DLD1 (cell line): Measurements from ENCODE around the gene FGD2.

Experiments used
- in situ Hi-C: cut with HindIII; loops from 2 replicates; pipeline ENCODE4 v1.10.0; 2017; ENCODE audit warnings: low sequenced_read_pairs

The FGD2 gene

DNA sequence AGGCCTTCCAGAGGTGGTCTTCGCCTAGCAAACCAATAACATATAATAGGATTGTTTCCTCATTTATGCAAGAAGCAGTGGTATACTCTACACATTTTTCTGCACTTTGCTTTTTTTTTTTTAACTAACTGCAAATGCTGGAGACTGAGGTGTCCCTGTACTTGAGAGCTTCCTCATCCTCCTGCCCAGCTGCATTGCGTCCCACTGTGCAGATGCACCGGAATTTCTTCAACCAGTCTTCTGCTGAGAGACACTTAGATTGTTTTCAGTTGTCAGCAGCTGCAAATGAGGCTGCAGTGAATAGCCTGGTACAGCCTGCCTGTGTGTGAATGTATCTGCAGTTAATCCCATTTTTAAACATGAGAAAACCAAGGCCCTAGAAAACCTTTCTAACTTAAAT lies 11.5 kb downstream of the FGD2 start:
- in situ Hi-C loops = loop anchor here (10.0 kb wide), 1 partner anchor 112 kb away; no protein-coding TSS in a partner anchor

DNA sequence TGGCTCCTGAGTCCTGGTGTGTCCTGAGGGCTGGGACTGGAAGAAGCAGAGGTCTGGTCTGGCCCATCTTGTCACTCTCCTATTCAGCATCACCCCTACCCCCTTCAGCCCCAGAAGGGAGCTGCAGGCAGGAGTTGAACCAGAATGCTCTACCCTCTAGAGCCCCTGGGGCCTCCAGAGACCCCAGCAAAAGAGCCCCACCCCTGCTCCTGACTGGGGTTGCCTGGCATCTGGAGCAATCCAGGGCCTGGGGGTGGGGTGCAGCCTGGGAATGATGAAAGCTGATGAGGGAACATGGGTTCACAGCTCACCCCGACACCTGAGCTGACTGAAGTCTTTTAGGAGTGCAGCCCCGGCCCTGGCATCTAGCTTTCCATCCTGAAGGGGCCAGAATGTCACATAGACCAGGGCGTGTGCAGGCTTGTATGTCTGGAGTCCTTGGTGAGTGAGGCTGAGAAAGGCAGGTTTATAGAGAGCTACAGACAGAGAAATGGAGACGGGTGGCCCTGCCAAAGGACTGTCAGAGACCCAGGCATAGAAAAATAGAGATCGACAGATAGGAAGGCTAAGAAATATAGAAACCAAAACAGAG lies 12.2 kb downstream of the FGD2 start:
- in situ Hi-C loops = loop anchor here (10.0 kb wide), 1 partner anchor 113 kb away; no protein-coding TSS in a partner anchor

DNA sequence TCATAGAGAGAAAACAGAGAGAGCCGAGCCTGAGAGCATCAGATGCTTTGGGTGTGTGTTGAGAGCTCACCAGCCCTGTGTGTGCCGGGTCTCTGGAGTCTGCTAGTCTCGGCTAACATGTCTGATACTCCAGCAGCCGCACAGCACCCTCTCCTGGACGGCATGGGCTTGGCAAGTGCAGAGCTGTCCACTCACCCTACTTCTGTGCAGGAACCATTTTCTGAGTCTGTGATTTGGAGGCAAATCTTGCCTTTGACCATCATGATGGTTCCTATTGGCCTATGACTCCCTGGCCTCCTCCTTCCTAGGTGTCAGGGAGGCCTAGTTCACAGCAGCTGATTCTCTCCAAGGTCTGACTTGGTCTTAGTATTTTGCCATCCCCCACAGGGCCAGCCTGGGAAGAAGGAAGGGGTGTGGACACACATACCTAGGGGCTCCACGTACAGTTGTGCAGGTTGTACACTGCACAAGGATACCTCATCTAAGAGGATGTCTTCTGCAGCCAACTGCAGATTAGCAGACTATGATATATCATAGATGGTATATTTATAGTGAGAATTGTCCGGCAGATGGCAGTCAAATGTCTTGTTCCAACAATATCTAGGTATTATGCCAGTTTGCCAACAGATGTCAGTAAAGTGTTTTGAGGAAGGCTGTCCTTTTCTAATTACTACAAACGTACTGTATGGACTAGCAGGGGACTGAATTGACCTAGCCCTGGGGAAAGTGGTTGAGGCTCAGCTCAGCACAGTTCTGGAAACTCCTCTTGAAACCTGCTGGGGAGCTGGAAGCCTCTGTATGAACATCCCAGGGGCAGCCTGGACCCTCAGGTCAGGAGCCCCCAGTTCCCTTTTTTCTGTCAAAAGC lies 13.0 kb downstream of the FGD2 start:
- in situ Hi-C loops = loop anchor here (10.0 kb wide), 1 partner anchor 114 kb away; no protein-coding TSS in a partner anchor

GRCh38 chr6:37019065-37019450 lies 13.6 kb downstream of the FGD2 start:
- in situ Hi-C loops = loop anchor here (10.0 kb wide), 1 partner anchor 114 kb away; no protein-coding TSS in a partner anchor

DNA sequence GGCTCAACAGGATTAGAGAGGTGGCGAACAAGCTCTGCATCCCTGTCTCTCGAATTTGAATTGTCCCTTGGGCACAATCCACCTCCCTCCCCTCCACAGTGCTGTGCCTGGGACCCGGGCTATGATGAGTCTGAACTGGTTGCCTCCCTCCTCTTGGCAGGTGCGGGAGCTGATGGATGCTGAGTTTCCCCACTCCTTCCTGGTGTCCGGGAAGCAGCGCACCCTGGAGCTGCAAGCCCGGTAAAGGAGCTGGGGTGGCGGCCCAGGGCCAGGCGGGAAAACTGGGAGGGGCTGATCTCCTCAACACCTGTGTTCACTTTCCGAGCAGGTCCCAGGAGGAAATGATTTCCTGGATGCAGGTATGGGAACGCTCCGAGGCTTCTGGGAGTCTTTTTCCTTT lies 14.9 kb downstream of the FGD2 start:
- in situ Hi-C loops = no loop called here

DNA sequence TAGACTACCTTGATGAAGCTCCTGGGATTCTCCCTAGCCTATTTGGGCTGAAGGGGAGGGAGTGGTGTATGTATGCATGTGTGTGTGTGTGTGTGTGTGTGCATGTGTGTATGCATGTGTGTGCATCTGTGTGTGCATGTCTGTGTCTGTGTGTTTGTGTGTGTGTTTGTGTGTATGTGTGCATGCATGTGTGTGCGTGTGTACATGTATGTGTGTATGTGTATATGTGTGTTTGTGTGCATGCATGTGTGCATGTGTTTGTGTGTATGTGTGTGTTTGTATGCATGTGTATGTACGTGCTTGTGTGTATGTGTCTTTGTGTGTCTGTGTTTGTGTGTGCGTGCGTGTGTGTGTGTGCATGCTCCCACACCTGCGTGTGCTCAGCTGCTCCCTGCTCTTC lies 15.4 kb downstream of the FGD2 start:
- in situ Hi-C loops = no loop called here

DNA sequence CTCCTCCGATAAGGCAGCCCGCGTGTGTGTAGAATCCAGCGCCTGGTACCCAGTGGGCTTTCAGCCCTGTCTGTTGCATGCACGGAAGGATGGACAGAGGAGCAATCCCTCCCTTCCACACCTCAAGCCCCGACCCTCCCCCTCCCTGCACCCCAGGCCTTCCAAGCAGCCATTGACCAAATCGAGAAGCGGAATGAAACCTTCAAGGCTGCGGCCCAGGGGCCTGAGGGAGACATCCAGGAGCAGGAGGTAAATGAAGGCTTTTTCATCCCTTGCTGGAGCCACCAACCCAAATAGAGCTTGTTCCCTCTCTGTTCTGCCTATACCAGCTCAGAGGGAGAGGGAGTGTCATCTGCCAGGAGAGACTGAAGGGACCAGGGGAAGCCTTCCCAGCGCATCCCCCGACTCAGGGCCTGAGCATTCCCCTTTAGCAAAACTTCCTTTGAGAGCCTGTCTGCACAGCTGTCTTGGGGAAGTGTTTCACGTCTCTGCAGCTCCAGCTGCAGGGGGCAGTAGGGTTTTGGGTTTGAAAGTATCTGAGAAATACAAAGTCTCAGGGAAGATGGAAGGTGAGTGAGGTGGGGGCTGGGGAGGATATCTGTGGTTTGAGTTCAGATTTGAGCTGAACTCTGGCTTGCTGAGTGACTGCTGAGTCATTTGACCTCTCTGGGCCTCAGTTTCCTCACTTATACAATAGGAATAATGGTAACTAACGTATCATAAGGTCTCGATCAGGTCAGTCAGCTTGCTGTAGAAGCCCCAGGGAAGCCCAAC lies 16.1 kb downstream of the FGD2 start:
- in situ Hi-C loops = no loop called here

- in situ Hi-C loops = no loop called here
These were observed 16.8 kb downstream of the FGD2 start for GRCh38 chr6:37022135-37022863.

GRCh38 chr6:37024656-37025337 lies 19.3 kb downstream of the FGD2 start:
- in situ Hi-C loops = no loop called here

DNA sequence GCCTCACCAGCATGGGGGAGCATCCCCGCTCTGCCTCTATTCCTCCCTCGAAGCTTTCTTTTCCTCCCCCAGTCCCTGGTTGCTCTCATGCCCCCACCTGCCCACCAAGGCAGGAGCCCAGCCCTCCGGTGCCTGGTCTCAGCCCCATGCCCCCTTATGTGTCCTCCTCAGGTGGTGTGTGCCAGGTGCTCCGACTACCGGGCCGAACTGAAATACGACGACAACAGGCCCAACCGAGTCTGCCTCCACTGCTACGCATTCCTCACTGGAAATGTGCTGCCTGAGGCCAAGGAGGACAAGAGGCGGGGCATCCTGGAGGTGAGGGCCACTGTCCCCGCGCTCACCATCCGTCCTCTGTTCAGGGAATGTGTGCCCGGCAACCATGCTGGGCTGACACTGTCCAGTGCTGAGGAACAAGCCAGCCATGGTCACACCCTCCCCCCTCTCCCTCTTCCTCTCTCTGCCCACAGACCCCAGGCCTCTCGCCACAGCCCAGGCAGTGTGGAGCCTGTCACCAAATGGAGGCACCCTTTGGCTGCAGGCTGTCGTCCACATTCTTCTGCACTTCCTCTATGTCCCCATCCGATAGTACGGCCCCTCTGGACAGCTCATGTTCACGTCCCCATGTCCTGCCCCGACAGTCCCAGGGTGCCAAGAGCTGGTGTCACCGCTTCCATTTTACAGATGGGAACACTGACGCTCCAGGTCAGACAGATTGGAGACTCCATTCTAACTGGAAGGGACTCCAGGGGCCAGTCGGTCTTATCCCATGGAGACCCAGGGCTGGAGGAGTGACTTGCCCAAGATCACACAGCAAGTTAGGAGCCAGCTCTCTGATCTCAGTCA lies 20.4 kb downstream of the FGD2 start:
- in situ Hi-C loops = no loop called here

DNA sequence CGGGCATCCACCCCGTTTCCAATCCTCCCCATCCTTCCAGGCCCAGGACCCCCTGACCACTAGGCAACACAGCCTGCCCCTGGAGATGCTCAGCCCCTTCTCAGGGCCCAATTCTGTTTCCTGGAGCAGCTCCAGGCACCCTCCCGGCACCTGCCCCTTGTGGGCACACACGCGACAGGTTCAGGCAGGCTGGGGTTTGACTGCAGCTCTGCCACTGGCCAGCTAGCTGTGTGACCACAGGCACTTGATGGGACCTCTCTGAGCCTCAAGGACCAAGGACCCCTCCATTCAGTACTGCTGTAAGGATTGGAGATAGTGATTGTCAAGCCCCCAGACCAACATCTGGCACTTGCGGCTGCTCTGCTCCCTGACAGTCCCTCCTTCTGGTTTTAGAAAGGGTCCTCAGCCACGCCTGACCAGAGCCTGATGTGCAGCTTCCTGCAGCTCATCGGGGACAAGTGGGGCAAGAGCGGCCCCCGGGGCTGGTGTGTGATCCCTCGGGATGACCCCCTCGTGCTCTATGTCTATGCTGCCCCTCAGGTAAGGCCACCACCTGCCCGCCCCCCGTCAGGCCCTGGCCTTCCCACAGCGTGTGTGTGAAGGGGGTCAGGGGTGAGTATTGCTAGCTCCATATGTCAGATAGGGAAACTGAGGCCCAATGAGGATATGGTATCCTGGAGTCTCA lies 21.7 kb downstream of the FGD2 start:
- in situ Hi-C loops = no loop called here

- in situ Hi-C loops = no loop called here
These were observed 22.5 kb downstream of the FGD2 start for GRCh38 chr6:37027811-37028469.

DNA sequence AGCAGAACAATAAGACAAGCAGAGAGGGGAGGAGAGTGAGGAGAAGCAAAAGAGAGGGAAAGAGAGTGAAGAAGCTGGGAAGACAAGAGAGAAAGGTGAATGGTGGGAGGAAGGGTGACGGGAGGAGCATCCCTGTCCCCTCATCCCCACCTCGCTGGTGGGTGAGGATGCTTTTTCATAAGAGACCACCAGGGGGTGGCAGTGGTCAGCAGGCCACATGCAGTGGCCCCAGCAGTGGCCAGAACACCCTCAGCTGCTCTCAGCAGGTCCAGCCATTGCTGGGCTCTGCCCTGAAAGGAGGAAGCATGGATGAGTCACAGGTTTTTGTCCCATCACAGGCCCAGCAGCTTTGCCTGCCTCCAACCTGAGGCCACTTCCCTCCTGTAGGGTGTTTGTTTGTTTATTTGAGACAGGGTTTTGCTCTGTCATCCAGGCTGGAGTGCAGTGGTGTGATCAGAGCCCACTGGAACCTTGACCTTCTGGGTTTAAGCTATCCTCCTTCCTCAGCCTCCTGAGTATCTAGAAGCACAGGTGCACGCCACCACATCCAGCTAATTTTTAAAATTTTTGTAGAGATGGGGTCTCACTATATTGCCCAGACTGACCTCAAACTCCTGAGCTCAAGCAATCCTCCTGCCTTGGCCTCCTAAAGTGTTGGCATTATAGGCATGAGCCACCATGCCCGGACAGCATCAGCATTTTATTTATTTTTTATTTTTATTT lies 24.0 kb downstream of the FGD2 start:
- in situ Hi-C loops = no loop called here

GRCh38 chr6:37030599-37030998 lies 25.1 kb downstream of the FGD2 start:
- in situ Hi-C loops = no loop called here

DNA sequence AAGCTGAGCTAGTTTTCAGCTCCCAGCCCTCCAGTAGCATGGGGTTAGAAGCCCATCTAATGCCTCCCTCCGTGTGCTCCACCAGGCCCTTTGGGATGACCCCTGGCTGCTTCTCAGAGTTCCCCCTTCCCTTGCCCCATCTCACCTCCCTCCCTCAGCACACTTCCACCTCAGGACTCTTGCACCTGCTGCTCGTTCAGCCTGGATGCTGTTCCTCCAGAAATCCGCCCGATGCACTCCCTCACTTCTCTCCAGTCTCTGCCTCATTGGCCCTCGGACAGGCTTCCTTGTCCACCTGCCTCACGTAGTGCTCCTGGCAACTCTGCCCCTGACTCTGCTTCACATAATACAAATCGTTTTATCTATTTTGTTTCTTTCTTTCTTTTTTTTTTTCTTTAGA lies 26.8 kb downstream of the FGD2 start:
- in situ Hi-C loops = no loop called here

DNA sequence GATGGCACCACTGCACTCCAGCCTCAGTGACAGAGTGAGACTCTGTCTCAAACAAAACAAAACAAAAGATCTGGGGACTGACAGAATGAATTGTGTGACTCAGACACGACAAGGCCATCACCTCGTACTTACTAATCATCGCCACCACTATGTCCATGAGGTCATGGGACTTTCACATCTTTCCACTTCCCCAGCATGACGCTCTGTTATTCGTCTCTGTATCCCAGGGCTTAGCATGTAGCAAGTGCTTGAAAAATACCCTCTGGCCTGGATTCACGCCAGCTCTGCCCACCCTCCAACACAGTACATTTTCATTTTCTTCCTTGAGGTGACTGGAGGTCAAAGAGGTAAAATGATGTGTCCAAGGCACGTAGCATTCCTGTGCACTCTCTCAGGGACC lies 27.8 kb downstream of the FGD2 start:
- in situ Hi-C loops = no loop called here
